T-helper 2 cell (primary cell): ENCODE results near the gene UNC93B1.

Experiments used
- DNase-seq, 5 experiments: peaks; one replicate each; pipeline versions ENCODE4 v3.0.0 to v3.0.0-alpha.2; 2012 to 2022

UNC93B1 gene

GRCh38 chr11:68022531-68022930 lies 18.6 kb upstream of the UNC93B1 start:
- no peak for DNase-seq

- no peak for DNase-seq
These were observed 17.4 kb upstream of the UNC93B1 start for GRCh38 chr11:68021167-68021787.

GRCh38 chr11:68020575-68020974 lies 16.7 kb upstream of the UNC93B1 start:
- DNase-seq: no peak

DNA sequence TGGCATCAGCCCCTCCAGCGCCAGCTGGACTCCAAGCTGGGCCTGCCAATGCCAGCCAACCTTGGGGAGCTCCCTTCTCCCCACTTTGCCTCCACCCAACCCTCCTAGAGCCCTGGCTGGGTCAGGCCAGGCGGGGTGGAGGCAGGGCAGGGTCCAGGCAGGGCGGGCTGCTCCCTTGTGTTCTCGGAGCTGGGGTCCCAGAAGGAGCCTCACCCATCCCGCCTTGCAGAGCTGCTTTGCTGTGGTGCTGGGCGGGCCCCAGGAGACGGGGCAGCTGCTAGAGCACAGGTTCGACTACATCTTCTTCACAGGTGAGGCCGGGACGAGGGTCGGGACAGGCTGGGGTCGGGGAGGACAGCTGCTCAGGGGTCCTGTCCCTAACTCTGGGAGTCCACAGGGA lies 15.6 kb upstream of the UNC93B1 start:
- DNase-seq: no peak

GRCh38 chr11:68018730-68019190 lies 14.9 kb upstream of the UNC93B1 start:
- DNase-seq: no peak

- no peak for DNase-seq
These were observed 14.3 kb upstream of the UNC93B1 start for GRCh38 chr11:68017980-68018729.

GRCh38 chr11:68016904-68017817 lies 13.3 kb upstream of the UNC93B1 start:
- DNase-seq: no peak

GRCh38 chr11:68016161-68016903 lies 12.4 kb upstream of the UNC93B1 start:
- no peak for DNase-seq

DNA sequence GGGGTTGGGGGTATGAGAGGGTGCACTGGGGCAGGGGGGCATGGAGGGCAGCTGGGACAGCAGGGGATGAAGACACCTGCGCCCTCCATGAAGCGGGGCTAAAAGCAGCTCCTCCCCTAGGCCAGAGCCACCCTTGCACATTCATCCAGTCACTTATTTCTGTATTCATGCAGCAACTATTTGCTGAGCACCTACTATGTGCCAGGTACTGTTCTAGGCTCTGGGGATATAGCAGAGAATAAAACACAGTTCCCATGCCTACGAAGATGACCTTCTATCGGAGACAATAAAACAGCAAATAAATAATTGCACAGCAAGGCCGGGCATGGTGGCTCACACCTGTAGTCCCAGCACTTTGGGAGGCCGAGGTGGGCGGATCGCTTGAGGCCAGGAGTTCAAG lies 11.6 kb upstream of the UNC93B1 start:
- no peak for DNase-seq

GRCh38 chr11:68014947-68015447 lies 11.1 kb upstream of the UNC93B1 start:
- DNase-seq: no peak

GRCh38 chr11:68014157-68014946 lies 10.5 kb upstream of the UNC93B1 start:
- no peak for DNase-seq

GRCh38 chr11:68013611-68014156 lies 9.8 kb upstream of the UNC93B1 start:
- no peak for DNase-seq

DNA sequence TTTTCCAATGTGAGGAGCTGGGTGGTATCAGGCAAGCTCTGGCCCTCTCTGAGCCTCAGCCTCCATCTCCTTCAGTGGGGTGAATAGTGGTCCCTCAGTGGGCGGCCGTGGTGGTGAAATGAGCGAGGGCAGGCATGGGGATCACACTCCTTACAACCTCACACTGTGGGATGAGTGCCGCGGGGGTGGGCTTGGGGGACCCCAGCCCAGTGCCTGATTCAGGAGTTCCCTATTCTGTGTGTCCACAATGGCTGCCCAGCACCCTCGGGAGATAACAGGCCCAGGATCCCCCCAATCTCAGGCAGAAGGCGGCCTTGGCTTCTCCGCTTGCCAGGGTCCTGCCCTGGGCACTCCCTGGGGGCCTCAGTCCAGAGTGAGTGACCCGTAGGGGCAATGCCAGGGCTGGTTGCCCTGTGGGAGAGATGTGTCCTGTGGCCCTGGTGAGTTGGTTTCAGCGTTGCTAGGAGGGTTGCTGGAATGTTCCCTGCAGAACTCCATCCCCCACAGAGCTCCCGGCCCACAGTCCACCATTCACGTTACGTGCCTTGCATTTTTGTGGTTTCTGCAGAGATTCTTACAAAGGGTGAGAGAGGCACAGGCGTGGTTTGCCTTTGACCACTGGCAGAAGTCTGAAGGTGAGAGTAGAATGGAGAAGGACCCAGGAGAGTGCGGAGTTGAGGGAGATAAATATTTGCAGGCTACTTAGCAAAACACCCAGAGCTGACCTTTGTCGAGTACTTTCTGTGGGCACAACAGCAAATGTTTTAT lies 9.1 kb upstream of the UNC93B1 start:
- no peak for DNase-seq

GRCh38 chr11:68012044-68012842 lies 8.3 kb upstream of the UNC93B1 start:
- no peak for DNase-seq

DNA sequence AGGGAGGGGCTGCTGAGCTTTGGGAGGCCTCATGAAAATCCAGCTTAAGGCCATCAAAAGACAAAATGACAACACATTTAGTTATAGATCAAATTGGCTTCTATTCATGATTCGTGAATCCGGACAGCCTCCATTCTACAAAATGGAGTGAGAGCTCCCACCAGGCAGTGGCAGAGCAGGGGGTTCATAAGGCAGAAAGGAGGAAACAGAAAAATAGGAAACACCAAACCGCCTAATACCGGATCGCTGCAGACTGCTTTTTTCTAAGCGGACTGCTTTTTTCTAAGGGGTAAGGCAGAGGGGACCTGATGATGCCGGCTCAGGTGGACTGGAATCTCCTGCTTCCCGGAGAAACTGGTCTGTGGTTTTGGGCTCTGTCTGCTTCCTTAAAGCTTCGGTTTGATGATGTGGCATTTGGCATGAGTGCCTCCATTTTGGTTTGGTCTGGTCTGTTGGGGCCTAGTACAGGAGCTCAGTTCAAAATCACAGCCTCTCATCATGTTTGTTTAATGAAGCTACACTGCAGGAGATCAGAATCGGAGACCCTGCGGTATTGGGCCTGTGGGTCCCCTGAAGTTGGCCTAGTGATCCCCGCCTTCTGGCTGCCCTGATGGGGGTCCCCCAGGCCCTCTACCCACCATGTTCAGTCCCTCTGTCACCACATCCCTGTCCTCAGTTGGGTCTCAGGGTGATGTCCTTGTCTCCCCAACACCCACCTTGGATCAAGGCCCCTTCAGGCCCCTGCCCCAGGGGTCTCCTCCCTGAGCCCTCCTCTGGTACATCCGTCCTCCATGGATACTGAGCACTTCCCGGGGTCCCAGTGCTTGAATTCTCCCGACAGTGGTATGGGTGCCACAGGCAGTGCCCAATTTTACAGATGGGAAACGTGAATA lies 7.4 kb upstream of the UNC93B1 start:
- DNase-seq: no peak

GRCh38 chr11:68010090-68011041 lies 6.5 kb upstream of the UNC93B1 start, which contains the start of gene ALDH3B1:
Gene ALDH3B1, plus strand, starts transcription at chr11:68010327. Its CDS starts 4,971 bp downstream, at chr11:68015298.
- no peak for DNase-seq
